ENCODE data around the gene PPP2R1B.

Gene PPP2R1B

DNA sequence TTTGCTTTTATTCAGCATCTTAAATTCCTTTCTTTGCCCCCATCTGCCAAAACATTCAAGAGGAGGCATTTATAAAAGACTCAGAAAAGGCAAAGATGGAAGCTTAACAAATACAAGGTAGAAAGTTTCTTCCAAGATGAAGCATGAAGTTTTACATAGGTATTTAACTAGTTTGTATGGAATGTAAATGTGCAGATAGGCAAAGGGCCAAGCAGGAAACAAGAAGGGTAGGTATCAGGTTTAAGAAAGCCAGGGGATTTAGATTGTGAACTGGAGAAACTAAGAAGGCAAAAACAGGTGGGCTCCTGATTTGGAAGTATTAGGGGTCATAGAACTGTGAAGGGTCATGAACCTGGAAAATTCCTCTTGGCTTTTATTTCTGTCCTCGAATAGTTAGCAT lies 62.6 kb downstream of the PPP2R1B start:
- H3K4me3 ChIP-seq (ENCODE audit: low read depth, low read length): no peak overlapping the region
- DNase-seq (ENCODE audit: low read depth): no peak
- TF ChIP-seq, protein P1, sequence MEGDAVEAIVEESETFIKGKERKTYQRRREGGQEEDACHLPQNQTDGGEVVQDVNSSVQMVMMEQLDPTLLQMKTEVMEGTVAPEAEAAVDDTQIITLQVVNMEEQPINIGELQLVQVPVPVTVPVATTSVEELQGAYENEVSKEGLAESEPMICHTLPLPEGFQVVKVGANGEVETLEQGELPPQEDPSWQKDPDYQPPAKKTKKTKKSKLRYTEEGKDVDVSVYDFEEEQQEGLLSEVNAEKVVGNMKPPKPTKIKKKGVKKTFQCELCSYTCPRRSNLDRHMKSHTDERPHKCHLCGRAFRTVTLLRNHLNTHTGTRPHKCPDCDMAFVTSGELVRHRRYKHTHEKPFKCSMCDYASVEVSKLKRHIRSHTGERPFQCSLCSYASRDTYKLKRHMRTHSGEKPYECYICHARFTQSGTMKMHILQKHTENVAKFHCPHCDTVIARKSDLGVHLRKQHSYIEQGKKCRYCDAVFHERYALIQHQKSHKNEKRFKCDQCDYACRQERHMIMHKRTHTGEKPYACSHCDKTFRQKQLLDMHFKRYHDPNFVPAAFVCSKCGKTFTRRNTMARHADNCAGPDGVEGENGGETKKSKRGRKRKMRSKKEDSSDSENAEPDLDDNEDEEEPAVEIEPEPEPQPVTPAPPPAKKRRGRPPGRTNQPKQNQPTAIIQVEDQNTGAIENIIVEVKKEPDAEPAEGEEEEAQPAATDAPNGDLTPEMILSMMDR (IDR thresholded peaks at IDR 0.05; ENCODE audit: low read depth, low read length, missing control alignments): no peak

DNA sequence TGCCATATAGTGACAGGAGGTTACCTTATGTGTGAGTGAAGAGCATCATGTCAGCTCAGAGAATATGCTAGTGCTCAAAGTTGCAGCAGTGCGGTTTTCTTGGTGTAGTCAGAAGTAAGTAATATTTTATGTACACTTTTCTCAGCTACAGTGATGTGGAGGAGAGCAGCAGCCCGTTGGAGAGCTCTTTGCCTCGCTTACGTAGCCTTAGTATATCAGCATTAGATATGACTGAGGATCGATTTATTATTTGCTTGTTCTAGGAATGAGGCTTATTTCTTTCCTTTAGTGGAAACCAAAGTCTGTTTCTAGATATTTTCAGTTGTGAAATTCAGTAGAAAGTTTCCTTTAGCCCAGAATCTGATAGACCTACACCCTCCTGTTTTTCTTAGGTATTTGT lies 63.6 kb downstream of the PPP2R1B start:
- no peak overlapping the region for H3K4me3 ChIP-seq (ENCODE audit: low read depth, low read length)
- DNase-seq (ENCODE audit: low read depth): no peak
- TF ChIP-seq, protein P1 (IDR thresholded peaks at IDR 0.05; ENCODE audit: low read depth, low read length, missing control alignments): no peak

DNA sequence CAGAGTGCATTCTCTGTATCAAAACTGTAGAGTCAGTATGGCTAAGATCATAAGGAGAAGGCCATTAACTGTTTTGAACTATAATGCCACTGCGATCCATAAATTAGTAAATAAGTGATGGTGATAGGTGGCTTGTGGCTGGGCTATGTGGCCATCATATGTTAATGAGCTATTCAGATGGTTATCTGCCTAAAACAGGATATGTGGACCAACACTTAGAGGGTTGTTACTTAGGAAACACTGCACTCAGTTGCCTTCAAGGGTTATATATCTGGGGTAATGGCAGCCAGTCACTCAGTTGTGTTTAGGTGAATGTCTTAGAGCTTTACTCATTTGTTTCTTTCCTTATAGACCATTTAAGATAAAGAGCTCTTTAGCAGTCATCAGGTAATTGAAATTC lies 66.0 kb downstream of the PPP2R1B start:
- DNase-seq (ENCODE audit: low read depth): no peak
- TF ChIP-seq, protein P1 (IDR thresholded peaks at IDR 0.05; ENCODE audit: low read depth, low read length, missing control alignments): no peak
- no peak overlapping the region for H3K4me3 ChIP-seq (ENCODE audit: low read depth, low read length)

DNA sequence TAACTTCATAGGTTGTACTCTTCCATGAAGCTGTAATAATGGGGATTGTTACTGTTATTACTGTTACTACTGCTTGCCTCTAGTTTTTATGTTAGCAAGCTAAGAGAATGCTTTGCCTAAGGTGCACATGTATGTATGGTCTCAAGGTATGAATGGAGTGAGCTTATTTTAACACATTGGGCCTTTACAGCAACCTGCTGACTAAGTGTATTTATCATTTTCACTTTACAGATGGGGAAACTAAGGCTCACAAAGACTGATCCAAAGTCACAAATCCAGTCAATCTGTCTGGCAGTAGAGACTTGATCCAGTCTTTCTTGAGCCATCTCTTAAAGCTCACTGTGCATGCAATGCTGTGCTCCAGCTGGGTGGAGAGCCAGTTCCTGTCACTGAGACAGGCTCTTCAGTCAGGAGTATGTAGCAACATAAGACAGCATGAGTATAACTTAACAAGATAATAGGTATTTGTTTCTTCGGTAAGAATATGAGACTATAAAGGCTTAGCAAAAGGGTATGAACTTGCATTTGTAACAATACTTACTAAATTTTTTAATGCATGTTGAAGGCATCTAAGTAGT lies 66.5 kb downstream of the PPP2R1B start:
- H3K4me3 ChIP-seq (ENCODE audit: low read depth, low read length): no peak overlapping the region
- DNase-seq (ENCODE audit: low read depth): no peak
- TF ChIP-seq, protein P1 (IDR thresholded peaks at IDR 0.05; ENCODE audit: low read depth, low read length, missing control alignments): no peak

DNA sequence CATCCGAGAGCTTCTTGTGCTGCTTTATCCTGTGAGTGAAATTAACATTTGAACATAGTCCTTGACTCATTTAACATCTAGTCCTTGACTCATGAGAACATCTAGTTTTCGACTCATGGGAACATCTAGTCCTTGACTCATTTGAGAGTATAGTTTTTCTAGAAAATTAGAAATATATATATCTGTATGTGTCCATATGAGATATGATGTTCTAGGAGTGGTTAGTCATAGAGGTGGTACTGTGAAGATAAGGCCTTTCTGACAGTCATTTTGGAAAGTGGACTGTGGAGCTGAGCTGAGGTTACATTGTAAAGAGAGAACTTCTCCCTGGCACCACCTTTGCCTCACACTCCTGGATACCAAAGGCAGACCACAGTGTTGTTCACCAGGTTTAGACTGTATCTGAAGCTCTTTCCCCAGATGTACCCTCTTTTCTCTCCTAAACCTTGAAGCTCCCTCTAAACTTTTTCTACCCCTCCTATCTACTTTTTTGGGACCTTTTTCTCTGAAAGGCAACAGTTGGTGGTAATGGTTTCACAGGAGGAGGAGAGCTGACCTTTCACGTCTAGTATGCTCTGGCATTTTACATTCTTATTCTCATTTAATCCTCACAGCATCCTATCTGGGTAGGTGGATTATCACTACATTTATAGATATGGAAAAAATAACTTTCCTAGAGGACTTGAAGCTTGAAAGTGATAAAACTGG lies 67.2 kb downstream of the PPP2R1B start:
- TF ChIP-seq, protein P1 (IDR thresholded peaks at IDR 0.05; ENCODE audit: low read depth, low read length, missing control alignments): no peak
- DNase-seq (ENCODE audit: low read depth): no peak
- H3K4me3 ChIP-seq (ENCODE audit: low read depth, low read length): no peak overlapping the region

DNA sequence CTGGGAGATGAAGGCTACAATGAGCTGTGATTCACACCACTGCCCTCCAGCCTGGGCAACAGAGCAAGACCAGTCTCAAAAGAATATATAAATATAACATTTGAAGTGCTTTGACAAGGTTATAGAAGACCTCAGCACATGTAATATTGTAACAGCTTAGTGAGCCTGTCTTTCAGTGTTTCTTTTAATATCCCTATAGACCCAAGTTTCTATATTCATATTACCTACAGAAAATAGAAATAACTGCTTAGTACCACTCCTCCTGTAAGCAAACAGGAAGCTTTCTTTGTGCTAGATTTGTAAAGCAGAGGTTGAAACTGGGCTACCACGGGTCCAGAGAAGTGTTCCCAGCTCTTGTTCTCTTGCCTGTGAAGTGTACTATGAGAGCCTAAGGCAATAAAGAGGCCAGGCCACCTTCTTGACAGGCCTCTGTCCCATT lies 68.2 kb downstream of the PPP2R1B start:
- no peak for DNase-seq (ENCODE audit: low read depth)
- no peak overlapping the region for H3K4me3 ChIP-seq (ENCODE audit: low read depth, low read length)
- TF ChIP-seq, protein P1 (IDR thresholded peaks at IDR 0.05; ENCODE audit: low read depth, low read length, missing control alignments): no peak

DNA sequence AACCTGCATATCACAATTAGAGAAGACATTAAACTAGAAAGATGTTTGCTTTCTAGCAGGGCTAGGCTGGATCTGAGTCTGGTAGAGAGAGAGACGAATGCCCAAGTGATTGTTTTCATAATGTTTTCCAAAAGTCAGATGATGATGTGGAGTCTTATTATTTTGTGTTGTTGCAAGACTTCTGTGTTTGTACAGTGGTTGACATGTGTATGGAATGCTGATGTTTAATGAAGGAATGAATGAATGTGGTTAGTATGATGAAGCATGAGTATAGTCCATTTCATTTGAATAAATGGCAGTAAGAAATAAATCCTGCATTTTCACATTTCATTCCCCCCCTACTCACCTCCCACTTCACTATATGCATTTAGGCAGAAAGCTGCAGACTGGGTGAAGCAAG lies 69.6 kb downstream of the PPP2R1B start:
- TF ChIP-seq, protein P1 (IDR thresholded peaks at IDR 0.05; ENCODE audit: low read depth, low read length, missing control alignments): no peak
- no peak for DNase-seq (ENCODE audit: low read depth)
- no peak overlapping the region for H3K4me3 ChIP-seq (ENCODE audit: low read depth, low read length)

Measured in GM12864 (cell line).